Fibroblast of the aortic adventitia (primary cell): ENCODE data around the gene ZNF468. TPM values are rescaled to one million over a fixed set of nuclear protein-coding genes. Genes with fewer than 3 reads are reported as not detected.
"Not testable (repeated sequence)": the region's sequence is repeated elsewhere in the genome, so short reads cannot be mapped to it uniquely, and the experiment has no call there.

ENCODE experiments used
- DNase-seq: peaks from one replicate; pipeline ENCODE4 v3.0.0-alpha.2; 2010; ENCODE audit warnings: low read depth
- H3K4me3 ChIP-seq: 2 replicates; pipeline ENCODE4 v1.5.1; 2011; ENCODE audit warnings: low read depth, mild to moderate bottlenecking, control low read depth, low read length, moderate library complexity
- CTCF ChIP-seq: IDR thresholded peaks from 2 replicates; pipeline ENCODE4 v1.5.1; 2011; ENCODE audit warnings: mild to moderate bottlenecking, low read length, control low read depth, inconsistent platforms; ENCODE audit not compliant: insufficient read depth
- total RNA-seq: library from RNA; depleted of rRNA; stranded (reverse); fragments of >200 nt; gene quantifications from 2 replicates; pipeline ENCODE4 v1.2.3, GENCODE V29; 2012; ENCODE audit warnings: low replicate concordance

Gene ZNF468
- total RNA-seq, 1 donor: 15.9 TPM

GRCh38 chr19:52891336-52891735 lies 33.9 kb upstream of the ZNF468 start:
- H3K4me3 ChIP-seq: no peak overlapping the region
- DNase-seq: no peak
- TF ChIP-seq CTCF: no peak

- DNase-seq: no peak
- no peak overlapping the region for H3K4me3 ChIP-seq
- TF ChIP-seq CTCF: no peak
These were observed 32.5 kb upstream of the ZNF468 start for GRCh38 chr19:52889931-52890330.

GRCh38 chr19:52889076-52889475 lies 31.7 kb upstream of the ZNF468 start:
- no peak for TF ChIP-seq CTCF
- H3K4me3 ChIP-seq: no peak overlapping the region
- no peak for DNase-seq

- no peak for DNase-seq
- H3K4me3 ChIP-seq: no peak overlapping the region
- TF ChIP-seq CTCF: no peak
These were observed 23.5 kb upstream of the ZNF468 start for GRCh38 chr19:52880895-52881389.

GRCh38 chr19:52872996-52873395 lies 15.6 kb upstream of the ZNF468 start:
- H3K4me3 ChIP-seq, DNase-seq: not testable (repeated sequence)

- H3K4me3 ChIP-seq: no peak overlapping the region
- no peak for TF ChIP-seq CTCF
- no peak for DNase-seq
These were observed 14.0 kb upstream of the ZNF468 start for GRCh38 chr19:52871466-52871865.

GRCh38 chr19:52868031-52868430 lies 10.6 kb upstream of the ZNF468 start:
- DNase-seq, H3K4me3 ChIP-seq: not testable (repeated sequence)

- H3K4me3 ChIP-seq: peak overlapping the region; percentile 74
- DNase-seq: peak; percentile 26
These were observed 660 bp downstream of the ZNF468 start for GRCh38 chr19:52856540-52857377.

- not testable (repeated sequence) for DNase-seq, H3K4me3 ChIP-seq
These were observed 10.1 kb downstream of the ZNF468 start for GRCh38 chr19:52847352-52847751.

GRCh38 chr19:52840825-52841465 lies 16.5 kb downstream of the ZNF468 start:
- DNase-seq, H3K4me3 ChIP-seq: not testable (repeated sequence)

GRCh38 chr19:52834289-52834688 lies 23.1 kb downstream of the ZNF468 start:
- H3K4me3 ChIP-seq, DNase-seq: not testable (repeated sequence)

GRCh38 chr19:52833541-52833940 lies 23.9 kb downstream of the ZNF468 start:
- H3K4me3 ChIP-seq, DNase-seq: not testable (repeated sequence)
